ENCODE data around the gene CCDC171.
"Not testable (repeated sequence)": the region's sequence is repeated elsewhere in the genome, so short reads cannot be mapped to it uniquely, and the experiment has no call there.

Gene CCDC171

GRCh38 chr9:15552636-15553527 lies at the start of gene CCDC171:
Gene CCDC171 (plus strand): TSS chr9:15553043. CDS start chr9:15564089, 11,046 bp downstream.
- peak; percentile 40 to 93 (median 86) for DNase-seq

GRCh38 chr9:15505921-15506320 lies 46.9 kb upstream of the CCDC171 start:
- DNase-seq, result no peak

- DNase-seq, result peak in 38 of 56 donors; percentile 21 to 74 (median 49)
Measured at GRCh38 chr9:15509931-15510788, 42.7 kb upstream of the CCDC171 start.

- DNase-seq, result peak; percentile 28 to 96 (median 80)
Measured at GRCh38 chr9:15510789-15511575, 41.9 kb upstream of the CCDC171 start, which contains the start of gene PSIP1. Gene PSIP1 (minus strand): TSS chr9:15510970. CDS start chr9:15510188, 782 bp downstream.

GRCh38 chr9:15512204-15512603 lies 40.6 kb upstream of the CCDC171 start:
- no peak for DNase-seq

- DNase-seq, result no peak
Measured at GRCh38 chr9:15512889-15513288, 40.0 kb upstream of the CCDC171 start.

GRCh38 chr9:15513335-15513734 lies 39.5 kb upstream of the CCDC171 start:
- DNase-seq, result no peak

GRCh38 chr9:15519831-15520230 lies 33.0 kb upstream of the CCDC171 start:
- no peak for DNase-seq

GRCh38 chr9:15521254-15521653 lies 31.6 kb upstream of the CCDC171 start:
- DNase-seq, result peak in 1 of 56 donors; percentile 4

GRCh38 chr9:15522130-15522755 lies 30.6 kb upstream of the CCDC171 start:
- no peak for DNase-seq

- DNase-seq, result no peak
Measured at GRCh38 chr9:15524845-15525455, 27.9 kb upstream of the CCDC171 start.

GRCh38 chr9:15525958-15526357 lies 26.9 kb upstream of the CCDC171 start:
- DNase-seq, result no peak

GRCh38 chr9:15527035-15527434 lies 25.8 kb upstream of the CCDC171 start:
- DNase-seq, result not testable (repeated sequence)

- DNase-seq, result no peak
Measured at GRCh38 chr9:15529566-15530324, 23.1 kb upstream of the CCDC171 start.

GRCh38 chr9:15531380-15531779 lies 21.5 kb upstream of the CCDC171 start:
- no peak for DNase-seq

GRCh38 chr9:15541872-15542271 lies 11.0 kb upstream of the CCDC171 start:
- no peak for DNase-seq

- no peak for DNase-seq
Measured at GRCh38 chr9:15542624-15543023, 10.2 kb upstream of the CCDC171 start.

- DNase-seq, result no peak
Measured at GRCh38 chr9:15543047-15543813, 9.6 kb upstream of the CCDC171 start.

- DNase-seq, result no peak
Measured at GRCh38 chr9:15549611-15550010, 3.2 kb upstream of the CCDC171 start.
